ENCODE measurements around the gene RORB.
"Not testable (repeated sequence)": the region's sequence is repeated elsewhere in the genome, so short reads cannot be mapped to it uniquely, and the experiment has no call there.

The RORB gene

GRCh38 chr9:74524289-74524688, 27.2 kb downstream of the RORB start:
- H3K27me3 ChIP-seq (ENCODE audit: insufficient read depth, poor library complexity, severe bottlenecking): no peaks in the 10 kb centered on the region
- H3K4me3 ChIP-seq (replicated peaks; ENCODE audit: insufficient read depth, low read length): no peak overlapping the region
- DNase-seq (ENCODE audit: low read depth in 1 of 2, low spot score in 1 of 2): no peak
- TF ChIP-seq SPI1 (IDR thresholded peaks at IDR 0.05; ENCODE audit: borderline replicate concordance, low read depth): no peak
- no peak for TF ChIP-seq GABPA (IDR thresholded peaks at IDR 0.05; ENCODE audit: low read depth)
- no peak for TF ChIP-seq CTCF (IDR thresholded peaks at IDR 0.05; ENCODE audit: insufficient read depth, low read length)
- no peak for TF ChIP-seq REST (IDR thresholded peaks at IDR 0.05; ENCODE audit: insufficient replicate concordance, low read depth)
- TF ChIP-seq POLR2AphosphoS5 (IDR thresholded peaks at IDR 0.05; ENCODE audit: low read depth): no peak
- no peak overlapping the region for H3K27ac ChIP-seq (replicated peaks)

GRCh38 chr9:74526215-74526614, 29.1 kb downstream of the RORB start:
- H3K27ac ChIP-seq (replicated peaks): no peak overlapping the region
- H3K27me3 ChIP-seq (ENCODE audit: insufficient read depth, poor library complexity, severe bottlenecking): no peaks in the 10 kb centered on the region
- H3K4me3 ChIP-seq (replicated peaks; ENCODE audit: insufficient read depth, low read length): no peak overlapping the region
- no peak for TF ChIP-seq CTCF (IDR thresholded peaks at IDR 0.05; ENCODE audit: insufficient read depth, low read length)
- TF ChIP-seq SPI1 (IDR thresholded peaks at IDR 0.05; ENCODE audit: borderline replicate concordance, low read depth): no peak
- TF ChIP-seq POLR2AphosphoS5 (IDR thresholded peaks at IDR 0.05; ENCODE audit: low read depth): no peak
- no peak for TF ChIP-seq GABPA (IDR thresholded peaks at IDR 0.05; ENCODE audit: low read depth)
- no peak for DNase-seq (ENCODE audit: low read depth in 1 of 2, low spot score in 1 of 2)

- no peak overlapping the region for H3K4me3 ChIP-seq (replicated peaks; ENCODE audit: insufficient read depth, low read length)
- no peak for DNase-seq (ENCODE audit: low read depth in 1 of 2, low spot score in 1 of 2)
- no peak overlapping the region for H3K27ac ChIP-seq (replicated peaks)
- no peaks in the 10 kb centered on the region for H3K27me3 ChIP-seq (ENCODE audit: insufficient read depth, poor library complexity, severe bottlenecking)
- TF ChIP-seq GABPA (IDR thresholded peaks at IDR 0.05; ENCODE audit: low read depth): no peak
- TF ChIP-seq POLR2AphosphoS5 (IDR thresholded peaks at IDR 0.05; ENCODE audit: low read depth): no peak
- TF ChIP-seq CTCF (IDR thresholded peaks at IDR 0.05; ENCODE audit: insufficient read depth, low read length): no peak
These were observed 30.6 kb downstream of the RORB start for GRCh38 chr9:74527718-74528117.

GRCh38 chr9:74528207-74528606, 31.1 kb downstream of the RORB start:
- Histone ChIP-seq H3K27ac (replicated peaks) (no peak overlapping the region), H3K27me3 (ENCODE audit: insufficient read depth, poor library complexity, severe bottlenecking) (no peaks in the 10 kb centered on the region), H3K4me3 (replicated peaks; ENCODE audit: insufficient read depth, low read length) (no peak overlapping the region)
- no peak for DNase-seq (ENCODE audit: low read depth in 1 of 2, low spot score in 1 of 2)
- no peak for TF ChIP-seq CTCF (IDR thresholded peaks at IDR 0.05; ENCODE audit: insufficient read depth, low read length)
- TF ChIP-seq REST (IDR thresholded peaks at IDR 0.05; ENCODE audit: insufficient replicate concordance, low read depth): no peak
- no peak for TF ChIP-seq SPI1 (IDR thresholded peaks at IDR 0.05; ENCODE audit: borderline replicate concordance, low read depth)
- no peak for TF ChIP-seq POLR2AphosphoS5 (IDR thresholded peaks at IDR 0.05; ENCODE audit: low read depth)
- no peak for TF ChIP-seq GABPA (IDR thresholded peaks at IDR 0.05; ENCODE audit: low read depth)

- DNase-seq (ENCODE audit: low read depth in 1 of 2, low spot score in 1 of 2); H3K27ac ChIP-seq (replicated peaks); H3K27me3 ChIP-seq (ENCODE audit: insufficient read depth, poor library complexity, severe bottlenecking): not testable (repeated sequence)
These were observed 33.3 kb downstream of the RORB start for GRCh38 chr9:74530458-74530857.

More at GRCh38 chr9:74530458-74530857, 33.3 kb downstream of the RORB start:
- not testable (repeated sequence) for H3K4me3 ChIP-seq (replicated peaks; ENCODE audit: insufficient read depth, low read length)
